Neural cell (in vitro differentiated cells): ENCODE measurements around the gene TPSAB1. TPM values are rescaled to one million over a fixed set of nuclear protein-coding genes. Genes with fewer than 3 reads are reported as not detected.
"Not testable (repeated sequence)": the region's sequence is repeated elsewhere in the genome, so short reads cannot be mapped to it uniquely, and the experiment has no call there.

ENCODE experiments used
- H2AFZ ChIP-seq: fragments of 200-600, 300-800 bp; sonication (generic), shearing (Covaris generic); 2 replicates; pipeline ENCODE4 v1.6.0; 2014; ENCODE audit warnings: low read depth, mild to moderate bottlenecking, antibody characterized with exemption, low read length, moderate library complexity
- H3F3A ChIP-seq: fragments of 200-600 bp; shearing (Covaris generic); 2 replicates; pipeline ENCODE4 v1.6.1; 2016; ENCODE audit warnings: mild to moderate bottlenecking, moderate library complexity, mixed read lengths, antibody characterized with exemption, low read length; ENCODE audit not compliant: insufficient read depth, poor library complexity, severe bottlenecking
- H3K27ac ChIP-seq: fragments of 200-600, 300-800 bp; sonication (generic), shearing (Covaris generic); 2 replicates; pipeline ENCODE4 v1.5.1; 2014; ENCODE audit warnings: mild to moderate bottlenecking, low read length, moderate library complexity
- H3K27me3 ChIP-seq: fragments of 300-800, 200-600 bp; sonication (generic), shearing (Covaris generic); 2 replicates; pipeline ENCODE4 v1.6.0; 2014; ENCODE audit warnings: mild to moderate bottlenecking, low read depth, low read length, moderate library complexity; ENCODE audit not compliant: insufficient read depth
- H3K36me3 ChIP-seq: fragments of 300-800, 200-600 bp; sonication (generic), shearing (Covaris generic); 2 replicates; pipeline ENCODE4 v1.5.1; 2014; ENCODE audit warnings: mild to moderate bottlenecking, antibody characterized with exemption, low read length, moderate library complexity; ENCODE audit not compliant: insufficient read depth
- H3K4me2 ChIP-seq: fragments of 300-800, 200-600 bp; sonication (generic), shearing (Covaris generic); 2 replicates; pipeline ENCODE4 v1.6.0; 2014; ENCODE audit warnings: mild to moderate bottlenecking, low read length
- H3K4me3 ChIP-seq: fragments of 300-800, 200-600 bp; sonication (generic), shearing (Covaris generic); 2 replicates; pipeline ENCODE4 v1.5.1; 2014; ENCODE audit warnings: mild to moderate bottlenecking, low read length, moderate library complexity
- H3K79me2 ChIP-seq: fragments of 200-600 bp; shearing (Covaris generic); replicated peaks from 2 replicates; pipeline ENCODE4 v1.6.0; 2014; ENCODE audit warnings: mild to moderate bottlenecking, low read length, moderate library complexity; ENCODE audit not compliant: insufficient read depth
- H3K9ac ChIP-seq: fragments of 300-800, 200-600 bp; sonication (generic), shearing (Covaris generic); 2 replicates; pipeline ENCODE4 v1.6.1; 2016; ENCODE audit warnings: mild to moderate bottlenecking, low read length, mixed read lengths
- H3K9me2 ChIP-seq: fragments of 200-600 bp; shearing (Covaris generic); 2 replicates; pipeline ENCODE4 v1.6.1; 2016; ENCODE audit warnings: mild to moderate bottlenecking, low read length, mixed read lengths; ENCODE audit not compliant: insufficient read depth
- H3K9me3 ChIP-seq: fragments of 200-600, 300-800 bp; sonication (generic), shearing (Covaris generic); 2 replicates; pipeline ENCODE4 v1.6.1; 2016; ENCODE audit warnings: mild to moderate bottlenecking, mixed run types, low read length, moderate library complexity, mixed read lengths
- H4K20me1 ChIP-seq: fragments of 200-600 bp; shearing (Covaris generic); 2 replicates; pipeline ENCODE4 v1.6.1; 2016; ENCODE audit warnings: mild to moderate bottlenecking, mixed run types; ENCODE audit not compliant: insufficient read depth
- EP300 ChIP-seq: fragments of 450-650 bp; conservative IDR thresholded peaks from 2 replicates; pipeline ENCODE4 v1.6.1; 2014; ENCODE audit warnings: antibody characterized with exemption, mild to moderate bottlenecking, moderate library complexity; ENCODE audit not compliant: poor library complexity, severe bottlenecking
- EZH2 ChIP-seq: fragments of 200-600, 300-800 bp; shearing (Covaris generic), sonication (generic); IDR thresholded peaks from 2 replicates; pipeline ENCODE4 v1.6.1; 2014; ENCODE audit warnings: antibody characterized with exemption, low read length, borderline replicate concordance, mild to moderate bottlenecking; ENCODE audit not compliant: insufficient read depth, poor library complexity, severe bottlenecking
- MXI1 ChIP-seq: fragments of 450-650 bp; conservative IDR thresholded peaks from 2 replicates; pipeline ENCODE4 v1.6.1; 2014; ENCODE audit warnings: antibody characterized with exemption, mild to moderate bottlenecking; ENCODE audit not compliant: poor library complexity, severe bottlenecking
- POLR2AphosphoS5 ChIP-seq: IDR thresholded peaks from 2 replicates; pipeline ENCODE4 v1.6.1; 2012
- RAD21 ChIP-seq: fragments of 450-650 bp; conservative IDR thresholded peaks from 2 replicates; pipeline ENCODE4 v1.6.1; 2014; ENCODE audit warnings: antibody characterized with exemption, mild to moderate bottlenecking, moderate library complexity
- SMC3 ChIP-seq: fragments of 450-650 bp; conservative IDR thresholded peaks from 2 replicates; pipeline ENCODE4 v1.6.1; 2014; ENCODE audit warnings: antibody characterized with exemption, mild to moderate bottlenecking, moderate library complexity; ENCODE audit not compliant: poor library complexity
- TAF1 ChIP-seq: IDR thresholded peaks from 2 replicates; pipeline ENCODE4 v1.6.1; 2012; ENCODE audit warnings: low read depth
- polyA plus RNA-seq: library from polyadenylated mRNA; depleted of rRNA; stranded (reverse); fragments of >200 nt; gene quantifications from 2 replicates; pipeline ENCODE4 v1.2.3, GENCODE V29; 2014
- TF ChIP-seq, protein P1 (sequence below): fragments of 450-650 bp; IDR thresholded peaks from 2 replicates; pipeline ENCODE4 v1.5.1; 2014; ENCODE audit warnings: antibody characterized with exemption, mild to moderate bottlenecking, moderate library complexity; ENCODE audit not compliant: poor library complexity, severe bottlenecking
- TF ChIP-seq, protein P2 (sequence below): IDR thresholded peaks from 2 replicates; pipeline ENCODE4 v1.6.1; 2012; ENCODE audit warnings: borderline replicate concordance

TPSAB1 gene
- polyA plus RNA-seq, 1 donor from 2014 or later = not detected

DNA sequence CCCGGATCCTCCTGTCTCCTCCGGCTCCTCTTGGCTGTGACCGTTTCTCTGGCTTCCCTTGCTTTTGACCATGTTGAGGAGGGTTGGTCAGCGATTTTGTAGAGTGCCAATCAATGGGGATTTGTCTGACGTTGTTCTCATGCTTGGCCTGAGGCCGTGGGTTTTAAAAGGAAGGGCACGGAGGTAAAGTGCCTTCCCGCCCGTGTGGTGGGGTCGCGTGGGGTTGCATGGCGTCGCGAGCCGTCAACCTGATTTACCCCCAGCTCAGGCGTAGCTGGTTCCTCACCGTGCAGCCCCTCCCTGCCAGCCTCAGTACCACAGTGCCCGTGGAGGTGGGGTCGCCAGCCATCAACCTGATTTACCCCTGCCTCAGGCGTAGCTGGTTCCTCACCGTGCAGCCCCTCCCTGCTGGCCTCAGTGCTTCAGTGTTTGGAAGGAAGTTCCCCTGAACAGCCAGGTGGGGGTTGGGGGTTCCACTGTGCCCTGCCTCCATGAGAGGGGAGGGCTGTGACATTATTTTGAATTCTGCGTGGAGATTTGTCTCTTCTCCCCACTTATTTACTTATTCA lies 5.0 kb downstream of the TPSAB1 start:
- no peak overlapping the region for H3K4me2 ChIP-seq
- H3K9ac ChIP-seq = no peak overlapping the region
- TF ChIP-seq, protein P1, sequence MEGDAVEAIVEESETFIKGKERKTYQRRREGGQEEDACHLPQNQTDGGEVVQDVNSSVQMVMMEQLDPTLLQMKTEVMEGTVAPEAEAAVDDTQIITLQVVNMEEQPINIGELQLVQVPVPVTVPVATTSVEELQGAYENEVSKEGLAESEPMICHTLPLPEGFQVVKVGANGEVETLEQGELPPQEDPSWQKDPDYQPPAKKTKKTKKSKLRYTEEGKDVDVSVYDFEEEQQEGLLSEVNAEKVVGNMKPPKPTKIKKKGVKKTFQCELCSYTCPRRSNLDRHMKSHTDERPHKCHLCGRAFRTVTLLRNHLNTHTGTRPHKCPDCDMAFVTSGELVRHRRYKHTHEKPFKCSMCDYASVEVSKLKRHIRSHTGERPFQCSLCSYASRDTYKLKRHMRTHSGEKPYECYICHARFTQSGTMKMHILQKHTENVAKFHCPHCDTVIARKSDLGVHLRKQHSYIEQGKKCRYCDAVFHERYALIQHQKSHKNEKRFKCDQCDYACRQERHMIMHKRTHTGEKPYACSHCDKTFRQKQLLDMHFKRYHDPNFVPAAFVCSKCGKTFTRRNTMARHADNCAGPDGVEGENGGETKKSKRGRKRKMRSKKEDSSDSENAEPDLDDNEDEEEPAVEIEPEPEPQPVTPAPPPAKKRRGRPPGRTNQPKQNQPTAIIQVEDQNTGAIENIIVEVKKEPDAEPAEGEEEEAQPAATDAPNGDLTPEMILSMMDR = no peak
- TF ChIP-seq RAD21 (no peak), EZH2 (no peak), TAF1 (no peak), POLR2AphosphoS5 (no peak), EP300 (no peak), MXI1 (no peak), SMC3 (no peak)
- TF ChIP-seq, protein P2, sequence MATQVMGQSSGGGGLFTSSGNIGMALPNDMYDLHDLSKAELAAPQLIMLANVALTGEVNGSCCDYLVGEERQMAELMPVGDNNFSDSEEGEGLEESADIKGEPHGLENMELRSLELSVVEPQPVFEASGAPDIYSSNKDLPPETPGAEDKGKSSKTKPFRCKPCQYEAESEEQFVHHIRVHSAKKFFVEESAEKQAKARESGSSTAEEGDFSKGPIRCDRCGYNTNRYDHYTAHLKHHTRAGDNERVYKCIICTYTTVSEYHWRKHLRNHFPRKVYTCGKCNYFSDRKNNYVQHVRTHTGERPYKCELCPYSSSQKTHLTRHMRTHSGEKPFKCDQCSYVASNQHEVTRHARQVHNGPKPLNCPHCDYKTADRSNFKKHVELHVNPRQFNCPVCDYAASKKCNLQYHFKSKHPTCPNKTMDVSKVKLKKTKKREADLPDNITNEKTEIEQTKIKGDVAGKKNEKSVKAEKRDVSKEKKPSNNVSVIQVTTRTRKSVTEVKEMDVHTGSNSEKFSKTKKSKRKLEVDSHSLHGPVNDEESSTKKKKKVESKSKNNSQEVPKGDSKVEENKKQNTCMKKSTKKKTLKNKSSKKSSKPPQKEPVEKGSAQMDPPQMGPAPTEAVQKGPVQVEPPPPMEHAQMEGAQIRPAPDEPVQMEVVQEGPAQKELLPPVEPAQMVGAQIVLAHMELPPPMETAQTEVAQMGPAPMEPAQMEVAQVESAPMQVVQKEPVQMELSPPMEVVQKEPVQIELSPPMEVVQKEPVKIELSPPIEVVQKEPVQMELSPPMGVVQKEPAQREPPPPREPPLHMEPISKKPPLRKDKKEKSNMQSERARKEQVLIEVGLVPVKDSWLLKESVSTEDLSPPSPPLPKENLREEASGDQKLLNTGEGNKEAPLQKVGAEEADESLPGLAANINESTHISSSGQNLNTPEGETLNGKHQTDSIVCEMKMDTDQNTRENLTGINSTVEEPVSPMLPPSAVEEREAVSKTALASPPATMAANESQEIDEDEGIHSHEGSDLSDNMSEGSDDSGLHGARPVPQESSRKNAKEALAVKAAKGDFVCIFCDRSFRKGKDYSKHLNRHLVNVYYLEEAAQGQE = no peak
- no peak overlapping the region for H2AFZ ChIP-seq
- no peaks in the 10 kb centered on the region for H3K79me2 ChIP-seq
- H4K20me1 ChIP-seq = no peaks in the 10 kb centered on the region
- H3K36me3 ChIP-seq = no peaks in the 10 kb centered on the region
- no peaks in the 10 kb centered on the region for H3K9me2 ChIP-seq
- H3K27ac ChIP-seq = no peak overlapping the region
- H3F3A ChIP-seq = no peaks in the 10 kb centered on the region
- H3K9me3 ChIP-seq = no peaks in the 10 kb centered on the region
- no peak overlapping the region for H3K4me3 ChIP-seq
- H3K27me3 ChIP-seq = no peaks in the 10 kb centered on the region

DNA sequence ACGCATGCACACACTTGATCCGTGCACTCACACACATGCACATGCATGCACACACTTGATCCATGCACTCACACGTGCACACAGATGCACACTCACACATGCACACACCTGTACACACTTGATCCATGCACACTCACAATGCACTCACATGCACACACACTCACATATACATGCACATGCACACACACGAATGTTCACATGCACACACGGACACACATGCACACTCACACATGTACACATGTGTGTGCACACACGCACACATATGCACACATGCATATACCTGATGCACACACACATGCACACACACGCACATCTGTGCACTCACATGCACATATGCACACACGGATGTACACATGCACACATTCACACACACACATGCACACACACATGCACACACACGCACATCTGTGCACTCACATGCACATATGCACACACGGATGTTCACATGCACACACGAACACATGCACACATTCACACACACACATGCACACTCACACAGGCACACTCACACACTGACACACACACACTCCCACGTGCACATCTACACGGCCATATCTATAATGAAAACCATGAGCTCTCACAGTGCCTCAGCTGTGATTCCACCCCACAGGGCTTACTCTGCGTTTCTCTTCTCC lies 7.5 kb downstream of the TPSAB1 start:
- not testable (repeated sequence) for H3K9ac ChIP-seq, H3K36me3 ChIP-seq, H3K4me2 ChIP-seq, H3K4me3 ChIP-seq, H3K9me2 ChIP-seq, H3K27ac ChIP-seq, H3K9me3 ChIP-seq, H3K27me3 ChIP-seq, H3F3A ChIP-seq, H2AFZ ChIP-seq, H3K79me2 ChIP-seq, H4K20me1 ChIP-seq

DNA sequence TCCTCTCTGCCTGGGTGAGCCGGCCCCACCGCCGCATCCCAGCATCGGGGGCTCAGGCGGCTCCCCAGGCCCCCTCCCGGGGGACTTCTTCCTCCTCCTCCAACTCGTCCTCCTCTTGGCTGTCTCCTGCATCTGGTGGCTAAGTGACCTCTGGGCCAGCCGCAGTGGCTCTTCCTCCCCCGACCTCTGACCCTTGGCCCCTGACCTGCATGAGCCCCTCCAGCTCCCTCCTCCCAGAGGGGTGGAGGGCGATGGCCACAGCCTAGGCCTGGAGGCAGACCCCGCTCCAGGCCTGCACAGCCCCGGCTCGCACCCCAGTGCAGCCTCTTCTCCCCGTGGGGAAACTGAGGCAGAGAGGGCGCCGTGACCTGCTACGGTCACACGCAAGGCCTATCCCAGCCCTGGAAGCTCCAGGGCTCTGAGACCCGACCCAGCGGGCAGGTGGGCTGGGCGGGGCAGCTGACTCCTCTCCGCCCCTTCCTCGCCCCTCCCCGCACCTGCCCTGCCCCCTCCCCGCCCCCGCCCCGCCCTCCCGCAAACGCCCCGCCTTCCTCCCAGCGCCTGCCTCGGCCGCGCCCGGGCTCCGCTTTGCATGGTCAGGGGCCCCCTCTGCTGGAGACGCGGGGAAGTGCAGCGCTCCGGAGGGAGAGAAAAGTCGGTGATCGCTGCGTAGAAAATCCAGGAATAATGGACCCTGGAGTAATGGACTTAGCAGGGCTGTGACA lies 8.7 kb downstream of the TPSAB1 start:
- H3K9me3 ChIP-seq, H2AFZ ChIP-seq, H3K27me3 ChIP-seq, H3K36me3 ChIP-seq, H3K27ac ChIP-seq, H3K9me2 ChIP-seq, H3K79me2 ChIP-seq, H3F3A ChIP-seq, H3K4me2 ChIP-seq, H4K20me1 ChIP-seq, H3K9ac ChIP-seq, H3K4me3 ChIP-seq: not testable (repeated sequence)

DNA sequence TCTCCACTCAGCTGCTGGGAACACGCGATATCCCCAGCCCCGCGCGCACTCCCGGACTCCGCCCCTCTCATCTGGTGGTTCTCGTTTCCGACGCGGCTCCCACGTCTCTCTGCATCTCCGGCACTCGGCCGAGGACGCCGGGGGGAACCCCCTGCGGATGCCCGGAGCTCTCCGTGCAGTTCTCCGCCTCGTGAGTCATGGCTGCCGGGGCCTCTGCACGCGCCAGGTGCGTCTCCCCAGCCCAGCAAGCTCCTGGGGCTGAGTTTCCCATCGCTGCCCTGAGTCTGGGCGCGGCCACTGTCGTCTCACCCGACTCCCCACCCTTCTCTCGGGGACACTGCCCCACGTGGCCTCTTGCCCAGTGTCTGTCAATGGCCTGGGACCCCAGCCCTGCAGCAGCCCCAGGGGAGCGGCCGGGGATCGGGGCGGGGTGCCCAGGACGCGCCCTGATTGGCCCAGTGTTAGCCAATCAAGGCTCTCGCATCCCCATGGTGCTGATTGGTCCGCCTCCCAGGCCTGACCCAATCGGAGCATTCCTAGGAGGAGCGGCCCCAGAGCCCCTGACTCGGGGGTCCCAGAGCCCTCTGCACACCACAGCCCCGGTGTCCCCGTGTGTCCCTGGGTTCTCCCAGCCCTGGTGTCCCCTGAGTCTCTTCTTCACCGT lies 13.3 kb downstream of the TPSAB1 start:
- H3K36me3 ChIP-seq, H3K79me2 ChIP-seq, H3K4me3 ChIP-seq, H3K4me2 ChIP-seq, H3K9ac ChIP-seq, H3F3A ChIP-seq, H3K27ac ChIP-seq, H4K20me1 ChIP-seq, H3K27me3 ChIP-seq, H3K9me2 ChIP-seq, H3K9me3 ChIP-seq, H2AFZ ChIP-seq: not testable (repeated sequence)
